MM.1S (cell line): ENCODE results near the gene CA9.

Source experiments
- DNase-seq: peaks from one replicate; pipeline ENCODE4 v3.0.0-alpha.2; 2015
- H2AFZ ChIP-seq: fragments of 300-600 bp; sonication (generic); 2 replicates; pipeline ENCODE4 v1.6.0; 2016; ENCODE audit warnings: antibody characterized with exemption, low read length
- H3F3A ChIP-seq: fragments of 300-600 bp; sonication (generic); 2 replicates; pipeline ENCODE4 v1.6.1; 2016; ENCODE audit warnings: mild to moderate bottlenecking, antibody characterized with exemption, low read length, moderate library complexity, mixed read lengths; ENCODE audit not compliant: insufficient read depth
- H3K27ac ChIP-seq: fragments of 300-600 bp; sonication (generic); 2 replicates; pipeline ENCODE4 v1.5.1; 2016; ENCODE audit warnings: mild to moderate bottlenecking, low read length
- H3K27me3 ChIP-seq: fragments of 300-600 bp; sonication (generic); replicated peaks from 2 replicates; pipeline ENCODE4 v1.6.0; 2016; ENCODE audit warnings: low read length; ENCODE audit not compliant: insufficient read depth
- H3K36me3 ChIP-seq: fragments of 300-600 bp; sonication (generic); replicated peaks from 2 replicates; pipeline ENCODE4 v1.6.1; 2016; ENCODE audit warnings: mild to moderate bottlenecking, low read length, mixed read lengths; ENCODE audit not compliant: insufficient read depth
- H3K4me1 ChIP-seq: fragments of 300-600 bp; sonication (generic); 2 replicates; pipeline ENCODE4 v1.6.1; 2016; ENCODE audit warnings: low read length, mixed read lengths
- H3K4me2 ChIP-seq: fragments of 300-600 bp; sonication (generic); 2 replicates; pipeline ENCODE4 v1.6.0; 2016; ENCODE audit warnings: low read depth, low read length
- H3K4me3 ChIP-seq: fragments of 300-600 bp; sonication (generic); 2 replicates; pipeline ENCODE4 v1.5.1; 2016; ENCODE audit warnings: low read length, mixed read lengths
- H3K79me2 ChIP-seq: fragments of 300-600 bp; sonication (generic); 2 replicates; pipeline ENCODE4 v1.6.1; 2016; ENCODE audit warnings: mixed run types, low read length, mixed read lengths
- H3K9ac ChIP-seq: fragments of 300-600 bp; sonication (generic); 2 replicates; pipeline ENCODE4 v1.6.1; 2016; ENCODE audit warnings: low read length, mixed read lengths
- H3K9me2 ChIP-seq: fragments of 300-600 bp; sonication (generic); replicated peaks from 2 replicates; pipeline ENCODE4 v1.6.1; 2016; ENCODE audit warnings: mild to moderate bottlenecking, low read length, mixed read lengths; ENCODE audit not compliant: insufficient read depth
- H3K9me3 ChIP-seq: fragments of 300-600 bp; sonication (generic); replicated peaks from 2 replicates; pipeline ENCODE4 v1.6.1; 2016; ENCODE audit warnings: mild to moderate bottlenecking, low read length, mixed read lengths; ENCODE audit not compliant: insufficient read depth
- H4K20me1 ChIP-seq: fragments of 300-600 bp; sonication (generic); 2 replicates; pipeline ENCODE4 v1.6.1; 2016; ENCODE audit warnings: mild to moderate bottlenecking, low read length, moderate library complexity, mixed read lengths; ENCODE audit not compliant: insufficient read depth
- CTCF ChIP-seq: fragments of 300-600 bp; sonication (generic); IDR thresholded peaks from 2 replicates; pipeline ENCODE4 v1.5.1; 2016; ENCODE audit warnings: antibody characterized with exemption, low read length, mixed read lengths
- EZH2 ChIP-seq: fragments of 300-600 bp; sonication (generic); optimal IDR thresholded peaks from 2 replicates; pipeline ENCODE3; 2017; ENCODE audit warnings: low read depth, mild to moderate bottlenecking, antibody characterized with exemption, low read length, mixed read lengths
- EZH2phosphoT487 ChIP-seq: fragments of 300-600 bp; sonication (generic); IDR thresholded peaks from 2 replicates; pipeline ENCODE4 v1.6.1; 2018; ENCODE audit warnings: antibody characterized with exemption, low read length

The CA9 gene

GRCh38 chr9:35702696-35703095 is 29.0 kb downstream of the CA9 start:
- H3K36me3 ChIP-seq: peaks cover 4% of the 10 kb centered on the region; the same call in 1 of the 2 replicates

GRCh38 chr9:35703906-35704672 is 30.4 kb downstream of the CA9 start:
- no peak overlapping the region for H3K9ac ChIP-seq
- H3K79me2 ChIP-seq: no peaks in the 10 kb centered on the region
- no peaks in the 10 kb centered on the region for H3F3A ChIP-seq
- no peaks in the 10 kb centered on the region for H3K9me2 ChIP-seq
- no peaks in the 10 kb centered on the region for H4K20me1 ChIP-seq
- TF ChIP-seq CTCF (no peak), EZH2 (no peak), EZH2phosphoT487 (no peak)
- H3K4me2 ChIP-seq: no peak overlapping the region
- no peaks in the 10 kb centered on the region for H3K27me3 ChIP-seq
- no peaks in the 10 kb centered on the region for H3K4me1 ChIP-seq
- no peak overlapping the region for H2AFZ ChIP-seq
- H3K27ac ChIP-seq: no peak overlapping the region
- no peaks in the 10 kb centered on the region for H3K9me3 ChIP-seq
- no peak for DNase-seq
- no peak overlapping the region for H3K4me3 ChIP-seq
- H3K36me3 ChIP-seq: peaks cover 6% of the 10 kb centered on the region; the same call in 1 of the 2 replicates

More at GRCh38 chr9:35702696-35703095, 29.0 kb downstream of the CA9 start:
- Histone ChIP-seq H3K4me1 (no peaks in the 10 kb centered on the region), H2AFZ (no peak overlapping the region), H3K4me2 (no peak overlapping the region), H3K79me2 (no peaks in the 10 kb centered on the region), H3K9me3 (no peaks in the 10 kb centered on the region), H3K4me3 (no peak overlapping the region), H3K27me3 (no peaks in the 10 kb centered on the region), H3F3A (no peaks in the 10 kb centered on the region), H3K9me2 (no peaks in the 10 kb centered on the region), H3K27ac (no peak overlapping the region), H3K9ac (no peak overlapping the region), H4K20me1 (no peaks in the 10 kb centered on the region)
- DNase-seq: no peak
- no peak for TF ChIP-seq EZH2phosphoT487
- TF ChIP-seq CTCF: no peak
- TF ChIP-seq EZH2: no peak

- TF ChIP-seq EZH2 (no peak), EZH2phosphoT487 (no peak), CTCF (no peak)
These were observed 31.6 kb downstream of the CA9 start for GRCh38 chr9:35705372-35705771.

More at GRCh38 chr9:35705372-35705771, 31.6 kb downstream of the CA9 start:
- Histone ChIP-seq H3K9me3 (no peaks in the 10 kb centered on the region), H3F3A (no peaks in the 10 kb centered on the region), H3K4me3 (no peak overlapping the region), H3K4me1 (no peaks in the 10 kb centered on the region), H3K79me2 (no peaks in the 10 kb centered on the region), H3K36me3 (peaks cover 6% of the 10 kb centered on the region), H3K27ac (no peak overlapping the region), H4K20me1 (no peaks in the 10 kb centered on the region), H3K27me3 (no peaks in the 10 kb centered on the region), H2AFZ (no peak overlapping the region), H3K4me2 (no peak overlapping the region), H3K9ac (no peak overlapping the region), H3K9me2 (no peaks in the 10 kb centered on the region)
- DNase-seq: no peak
